GM18505 (cell line): ENCODE data around the gene STK32C.
"Not testable (repeated sequence)": the region's sequence is repeated elsewhere in the genome, so short reads cannot be mapped to it uniquely, and the experiment has no call there.

ENCODE experiments used
- ATAC-seq: cut with Tn5 transposase; IDR thresholded peaks from one replicate; pipeline ENCODE4 v1.9.1; 2021; ENCODE audit not compliant: unreplicated experiment
- POLR2A ChIP-seq: IDR thresholded peaks from 4 replicates; pipeline ENCODE4 v1.6.1; 2011; ENCODE audit warnings: borderline replicate concordance; ENCODE audit not compliant: insufficient read depth, insufficient read length; ENCODE audit errors: extremely low read depth

STK32C gene

GRCh38 chr10:132319853-132320653 is 12.3 kb upstream of the STK32C start:
- peak; percentile 100 for ATAC-seq
- no peak for TF ChIP-seq POLR2A

GRCh38 chr10:132317477-132317876 is 9.7 kb upstream of the STK32C start:
- not testable (repeated sequence) for ATAC-seq

GRCh38 chr10:132316133-132316532 is 8.4 kb upstream of the STK32C start:
- TF ChIP-seq POLR2A = no peak
- ATAC-seq = no peak

- not testable (repeated sequence) for ATAC-seq
Measured at GRCh38 chr10:132314881-132315280, 7.1 kb upstream of the STK32C start.

GRCh38 chr10:132314336-132314735 is 6.6 kb upstream of the STK32C start:
- no peak for ATAC-seq
- TF ChIP-seq POLR2A = no peak

GRCh38 chr10:132313865-132314264 is 6.1 kb upstream of the STK32C start:
- ATAC-seq = no peak
- no peak for TF ChIP-seq POLR2A

- no peak for ATAC-seq
- TF ChIP-seq POLR2A = no peak
Measured at GRCh38 chr10:132313305-132313704, 5.6 kb upstream of the STK32C start.

GRCh38 chr10:132311338-132311939 is 3.7 kb upstream of the STK32C start:
- no peak for ATAC-seq
- no peak for TF ChIP-seq POLR2A

- ATAC-seq = no peak
- no peak for TF ChIP-seq POLR2A
Measured at GRCh38 chr10:132310701-132311337, 3.1 kb upstream of the STK32C start.

GRCh38 chr10:132309879-132310591 is 2.3 kb upstream of the STK32C start:
- TF ChIP-seq POLR2A = no peak
- ATAC-seq = no peak

GRCh38 chr10:132309471-132309865 is 1.7 kb upstream of the STK32C start:
- no peak for ATAC-seq
- TF ChIP-seq POLR2A = no peak

GRCh38 chr10:132308587-132309470 is 1.1 kb upstream of the STK32C start:
- no peak for TF ChIP-seq POLR2A
- no peak for ATAC-seq
